H1 (cell line): ENCODE data around the gene SLC25A21. TPM values are rescaled to one million over a fixed set of nuclear protein-coding genes. Genes with fewer than 3 reads are reported as not detected.

Experiments
- CTCF ChIA-PET: fragments of 300-600 bp; sonication (Branson Sonifier 250); formaldehyde crosslinking; loops from one replicate; lab custom pipeline; 2021; ENCODE audit not compliant: partially characterized antibody; lab: Charles Lee
- POLR2A ChIA-PET: fragments of 300-600 bp; sonication (Branson Sonifier 250); formaldehyde crosslinking; loops from one replicate; lab custom pipeline; 2021; ENCODE audit warnings: inconsistent platforms; ENCODE audit not compliant: partially characterized antibody; lab: Charles Lee
- DNase-seq, 2 experiments: peaks; one replicate each; pipeline versions ENCODE4 v3.0.0 to v3.0.0-alpha.2; 2010 to 2022; ENCODE audit warnings: low spot score in 2 of 2, low read depth in 1 of 2, mixed read lengths in 1 of 2
- FAIRE-seq: peaks from 2 replicates; lab custom pipeline; 2011; peaks lifted over from hg19 to GRCh38; lab: Jason Lieb, UNC
- H2AFZ ChIP-seq: 2 replicates; pipeline ENCODE4 v1.8.1; 2012; ENCODE audit warnings: low read length, inconsistent platforms
- H2AK5ac ChIP-seq: 2 replicates; pipeline ENCODE4 v1.6.1; 2013; ENCODE audit warnings: low read depth, low read length
- H2BK120ac ChIP-seq: replicated peaks from 2 replicates; pipeline ENCODE3; 2013; ENCODE audit warnings: low read depth, low read length, inconsistent platforms
- H2BK12ac ChIP-seq: 2 replicates; pipeline ENCODE4 v1.6.1; 2013; ENCODE audit warnings: low read depth, low read length
- H2BK15ac ChIP-seq: 2 replicates; pipeline ENCODE4 v1.6.1; 2013; ENCODE audit warnings: low read length
- H2BK20ac ChIP-seq: 2 replicates; pipeline ENCODE4 v1.6.1; 2013; ENCODE audit warnings: low read length
- H2BK5ac ChIP-seq: 2 replicates; pipeline ENCODE4 v1.6.1; 2013; ENCODE audit warnings: low read depth, low read length
- H3K14ac ChIP-seq: 2 replicates; pipeline ENCODE4 v1.6.1; 2013; ENCODE audit warnings: inconsistent platforms; ENCODE audit not compliant: insufficient read length
- H3K18ac ChIP-seq: 2 replicates; pipeline ENCODE4 v1.6.1; 2013; ENCODE audit warnings: low read length; ENCODE audit errors: extremely low read depth
- H3K23ac ChIP-seq: 2 replicates; pipeline ENCODE4 v1.6.1; 2013; ENCODE audit warnings: inconsistent platforms; ENCODE audit not compliant: insufficient read length
- H3K23me2 ChIP-seq: 2 replicates; pipeline ENCODE4 v1.6.1; 2013; ENCODE audit warnings: low read depth, low read length
- H3K27ac ChIP-seq: 2 replicates; pipeline ENCODE4 v1.6.1; 2011; ENCODE audit warnings: low read depth, low read length, inconsistent platforms
- H3K27me3 ChIP-seq, 4 experiments: replicated peaks in 1 of 4; 1 replicate in 1 of 4; 2 replicates in 3 of 4; pipeline versions ENCODE4 v1.6.1 to v1.8.1; 2011 to 2013; ENCODE audit warnings: low read length in 3 of 4, mild to moderate bottlenecking in 3 of 4, inconsistent platforms in 2 of 4, mixed read lengths in 2 of 4, moderate library complexity in 1 of 4; ENCODE audit not compliant: control insufficient read depth in 3 of 4, insufficient read depth in 3 of 4; ENCODE audit errors: extremely low read depth in 1 of 4
- H3K36me3 ChIP-seq, 4 experiments: 2 replicates each; pipeline versions ENCODE4 v1.6.1 to v1.8.1; 2011 to 2013; ENCODE audit warnings: mild to moderate bottlenecking in 4 of 4, low read length in 3 of 4, moderate library complexity in 2 of 4, control low read depth in 1 of 4, inconsistent platforms in 1 of 4; ENCODE audit not compliant: insufficient read depth in 4 of 4, control insufficient read depth in 2 of 4
- H3K4ac ChIP-seq: replicated peaks from 2 replicates; pipeline ENCODE3; 2013; ENCODE audit warnings: low read length, low read depth, mixed read lengths, inconsistent platforms; ENCODE audit not compliant: insufficient read length
- H3K4me1 ChIP-seq, 4 experiments: replicated peaks in 1 of 4; 1 replicate in 1 of 4; 2 replicates in 3 of 4; pipeline versions ENCODE4 v1.6.1 to v1.8.1; 2011 to 2013; ENCODE audit warnings: low read length in 3 of 4, inconsistent platforms in 2 of 4, mixed read lengths in 1 of 4; ENCODE audit not compliant: insufficient read depth in 4 of 4, control insufficient read depth in 3 of 4
- H3K4me2 ChIP-seq, 2 experiments: 2 replicates each; pipeline versions ENCODE4 v1.6.1 to v1.8.1; 2011 to 2013; ENCODE audit warnings: low read depth in 2 of 2, low read length in 2 of 2, control low read depth in 1 of 2, inconsistent platforms in 1 of 2, mild to moderate bottlenecking in 1 of 2; ENCODE audit not compliant: insufficient read depth in 1 of 2
- H3K4me3 ChIP-seq, 4 experiments: fragments of 200-600, 300-600 bp in 1 of 4; sonication (generic), shearing (Covaris generic), sonication (Bioruptor Twin) in 1 of 4; 2 replicates each; pipeline versions ENCODE4 v1.5.1 to v1.8.1; 2011 to 2016; ENCODE audit warnings: low read length in 4 of 4, low read depth in 3 of 4, control low read depth in 2 of 4, inconsistent platforms in 2 of 4, mild to moderate bottlenecking in 2 of 4, mixed read lengths in 1 of 4, moderate library complexity in 1 of 4; ENCODE audit not compliant: insufficient read depth in 2 of 4; ENCODE audit errors: extremely low read depth in 1 of 4
- H3K56ac ChIP-seq: replicated peaks from 2 replicates; pipeline ENCODE3; 2013; ENCODE audit warnings: low read depth, mild to moderate bottlenecking, mixed read lengths, low read length, inconsistent platforms; ENCODE audit not compliant: insufficient read length
- H3K79me1 ChIP-seq: 2 replicates; pipeline ENCODE4 v1.6.1; 2013; ENCODE audit warnings: low read depth, low read length, control low read depth
- H3K79me2 ChIP-seq, 2 experiments: 2 replicates each; pipeline versions ENCODE4 v1.6.1 to v1.8.1; 2012 to 2013; ENCODE audit warnings: low read length in 2 of 2, mild to moderate bottlenecking in 2 of 2, inconsistent platforms in 1 of 2; ENCODE audit not compliant: insufficient read depth in 2 of 2, control insufficient read depth in 1 of 2
- H3K9ac ChIP-seq, 4 experiments: replicated peaks in 1 of 4; 1 replicate in 1 of 4; 2 replicates in 3 of 4; pipeline versions ENCODE4 v1.6.1 to v1.8.1; 2011 to 2013; ENCODE audit warnings: low read depth in 3 of 4, low read length in 3 of 4, control low read depth in 2 of 4, mild to moderate bottlenecking in 2 of 4, moderate library complexity in 2 of 4, inconsistent platforms in 1 of 4; ENCODE audit errors: extremely low read depth in 1 of 4
- H3K9me3 ChIP-seq, 2 experiments: 2 replicates each; pipeline versions ENCODE4 v1.6.1 to v1.8.1; 2012 to 2013; ENCODE audit warnings: mild to moderate bottlenecking in 2 of 2, moderate library complexity in 2 of 2, control low read depth in 1 of 2, inconsistent platforms in 1 of 2, low read depth in 1 of 2, low read length in 1 of 2, mixed read lengths in 1 of 2; ENCODE audit not compliant: insufficient read depth in 2 of 2
- H4K20me1 ChIP-seq, 2 experiments: replicated peaks in 1 of 2; 2 replicates each; pipeline versions ENCODE3 to v1.8.1; 2011 to 2013; ENCODE audit warnings: inconsistent platforms in 2 of 2, low read length in 2 of 2, mild to moderate bottlenecking in 1 of 2; ENCODE audit not compliant: insufficient read depth in 2 of 2, control insufficient read depth in 1 of 2
- H4K5ac ChIP-seq: 2 replicates; pipeline ENCODE4 v1.6.1; 2013; ENCODE audit warnings: low read length, low read depth, mixed read lengths, inconsistent platforms; ENCODE audit not compliant: insufficient read length
- H4K8ac ChIP-seq: 2 replicates; pipeline ENCODE4 v1.8.0; 2013; ENCODE audit warnings: mild to moderate bottlenecking, moderate library complexity, low read length, inconsistent platforms; ENCODE audit not compliant: insufficient read depth; ENCODE audit errors: extremely low read depth
- H4K91ac ChIP-seq: replicated peaks from 2 replicates; pipeline ENCODE3; 2013; ENCODE audit warnings: low read length, mixed read lengths, inconsistent platforms; ENCODE audit not compliant: insufficient read length
- ASH2L ChIP-seq: fragments of 200-600, 300-600 bp; sonication (generic); IDR thresholded peaks from one replicate; pipeline ENCODE4 v1.7.1; 2017; ENCODE audit warnings: low read length
- BCL11A ChIP-seq, 2 experiments: IDR thresholded peaks; one replicate each; pipeline ENCODE4 v1.6.1; 2011; ENCODE audit warnings: low read depth in 2 of 2, low read length in 2 of 2, mild to moderate bottlenecking in 2 of 2
- EZH2 ChIP-seq: fragments of 200-600 bp; sonication (generic); IDR thresholded peaks from 2 replicates; pipeline ENCODE4 v1.7.1; 2012; ENCODE audit warnings: low read depth, mild to moderate bottlenecking, moderate library complexity, low read length, inconsistent platforms; ENCODE audit not compliant: severe bottlenecking
- GABPA ChIP-seq: IDR thresholded peaks from 2 replicates; pipeline ENCODE4 v1.6.1; 2011; ENCODE audit warnings: mild to moderate bottlenecking, low read length, moderate library complexity, borderline replicate concordance; ENCODE audit not compliant: insufficient read depth
- KDM4A ChIP-seq: IDR thresholded peaks from one replicate; pipeline ENCODE4 v1.7.1; 2012; ENCODE audit warnings: low read depth, mild to moderate bottlenecking, moderate library complexity, low read length, inconsistent platforms; ENCODE audit not compliant: severe bottlenecking
- POU5F1 ChIP-seq: IDR thresholded peaks from 2 replicates; pipeline ENCODE4 v1.6.1; 2011; ENCODE audit warnings: low read depth, mild to moderate bottlenecking, low read length, moderate library complexity
- RXRA ChIP-seq: IDR thresholded peaks from 2 replicates; pipeline ENCODE4 v1.6.1; 2011; ENCODE audit warnings: low read depth, mild to moderate bottlenecking, low read length, moderate library complexity; ENCODE audit not compliant: insufficient read depth
- SP1 ChIP-seq: IDR thresholded peaks from 2 replicates; pipeline ENCODE4 v1.6.1; 2011; ENCODE audit warnings: low read depth, low read length
- SP2 ChIP-seq: IDR thresholded peaks from 2 replicates; pipeline ENCODE4 v1.6.1; 2012; ENCODE audit warnings: mild to moderate bottlenecking, low read length, inconsistent platforms
- SP4 ChIP-seq: IDR thresholded peaks from 2 replicates; pipeline ENCODE4 v1.6.1; 2012; ENCODE audit warnings: low read length, inconsistent platforms
- TCF12 ChIP-seq: IDR thresholded peaks from 2 replicates; pipeline ENCODE4 v1.6.1; 2011; ENCODE audit warnings: low read depth, mild to moderate bottlenecking, low read length
- TEAD4 ChIP-seq: IDR thresholded peaks from 2 replicates; pipeline ENCODE4 v1.6.1; 2012; ENCODE audit warnings: low read depth, low read length, inconsistent platforms, mixed read lengths
- WGBS, 2 experiments: shearing (Covaris generic) in 1 of 2; methylation state at CpG; one replicate each; pipeline versions ENCODE4 v1.1.6 to v1.1.7; 2013 to 2015; ENCODE audit warnings: low lambda C conversion rate in 2 of 2, mixed read lengths in 2 of 2, inconsistent platforms in 1 of 2, low coverage in 1 of 2, missing lambda C conversion rate in 1 of 2; ENCODE audit not compliant: insufficient replicate concordance in 2 of 2, insufficient coverage in 1 of 2, insufficient read length in 1 of 2; ENCODE audit errors: extremely low coverage in 1 of 2, missing lambda C conversion rate in 1 of 2; 5-methylcytosine and 5-hydroxymethylcytosine counted together
- polyA plus RNA-seq, 7 experiments: library from polyadenylated mRNA; depleted of rRNA in 3 of 7; stranded (reverse) in 5 of 7; unstranded in 2 of 7; fragments of >200 nt in 5 of 7; fragments of 200-250 nt in 2 of 7; gene quantifications; 1 replicate in 5 of 7; 2 replicates in 1 of 7; 4 replicates in 1 of 7; pipeline versions ENCODE4 v1.2.1 to v1.2.3, GENCODE V29; 2011 to 2013; ENCODE audit warnings: missing spikeins in 2 of 7, mixed read lengths in 2 of 7
- total RNA-seq: library from RNA; stranded (reverse); fragmentation: NEBNext Ultra II Directional; extraction: Animal tissue kit (Norgen Biotek cat#: 25700); gene quantifications from 2 replicates; pipeline ENCODE4 v1.2.1, GENCODE V29; 2021
- TF ChIP-seq, protein P1 (sequence below): IDR thresholded peaks from 2 replicates; pipeline ENCODE4 v1.6.1; 2011; ENCODE audit warnings: low read depth, mild to moderate bottlenecking, low read length; ENCODE audit not compliant: insufficient read depth

The SLC25A21 gene
- total and polyA plus RNA-seq, 2 of the 8 experiments (the other 6 are each of a cell fraction or from before 2014, with no cell fraction given), result 6.9 to 15.7 TPM

DNA sequence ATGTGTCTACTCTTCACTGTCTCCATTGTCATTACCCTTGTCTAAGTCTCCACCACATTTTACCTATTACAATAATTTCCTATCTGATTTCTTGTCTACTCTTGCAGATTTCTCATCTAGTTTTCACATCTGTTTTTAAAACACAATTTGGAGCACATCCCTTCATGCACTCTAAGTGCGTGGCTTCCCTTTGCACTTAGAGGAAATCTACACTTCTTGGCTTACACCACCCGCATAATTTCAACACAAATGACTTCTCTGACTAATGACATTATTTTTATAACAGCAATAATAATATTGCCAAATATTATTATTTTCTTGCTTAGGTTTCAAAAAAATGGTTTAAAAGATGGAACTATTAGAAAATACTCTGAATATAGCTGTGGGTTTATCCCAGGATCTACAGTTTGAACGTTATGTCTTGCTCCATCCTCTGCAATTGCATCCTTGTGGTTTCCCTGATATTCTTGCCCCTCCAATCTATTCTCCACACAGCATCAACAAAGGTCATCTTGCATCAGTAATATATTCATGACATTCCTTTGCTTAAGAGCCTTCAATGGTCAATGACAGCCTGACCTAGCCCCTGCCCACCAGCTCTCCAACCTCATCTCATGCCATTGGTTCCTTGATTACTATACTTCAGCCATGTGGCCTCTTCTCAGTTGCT is 153.7 kb downstream of the SLC25A21 start:
- no peak overlapping the region for H2BK15ac ChIP-seq
- no peaks in the 10 kb centered on the region for H3K27me3 ChIP-seq
- no peak for DNase-seq
- no peak overlapping the region for H4K8ac ChIP-seq
- no peak overlapping the region for H2BK20ac ChIP-seq
- no peak overlapping the region for H4K5ac ChIP-seq
- no peak overlapping the region for H3K14ac ChIP-seq
- H3K4ac ChIP-seq, result no peak overlapping the region
- no peaks in the 10 kb centered on the region for H4K20me1 ChIP-seq
- H3K27ac ChIP-seq, result no peak overlapping the region
- no peaks in the 10 kb centered on the region for H3K79me2 ChIP-seq
- H3K4me2 ChIP-seq, result no peak overlapping the region
- no peak overlapping the region for H2BK120ac ChIP-seq
- H3K18ac ChIP-seq, result no peak overlapping the region
- H3K36me3 ChIP-seq, result no peaks in the 10 kb centered on the region
- no peak overlapping the region for H2AFZ ChIP-seq
- no peak overlapping the region for H3K4me3 ChIP-seq
- H2AK5ac ChIP-seq, result no peak overlapping the region
- H2BK12ac ChIP-seq, result no peak overlapping the region
- CTCF ChIA-PET, result interaction anchor here (1.4 kb wide), 1 partner anchor 371 kb away, joined by 3 read pairs; no protein-coding TSS in a partner anchor
- WGBS, 2 experiments, result 82% methylated on average over 3 of the region's 3 CpGs; no CpG with 5 or more reads in 1 of the 2 experiments
- TF ChIP-seq TEAD4 (no peak), SP1 (no peak), RXRA (no peak), GABPA (no peak), SP4 (no peak), POU5F1 (no peak), BCL11A (IDR thresholded peaks at IDR 0.05; ENCODE audit: low read depth in 2 of 2, low read length in 2 of 2) (no peak), EZH2 (no peak), ASH2L (no peak), SP2 (no peak), KDM4A (no peak), TCF12 (no peak)
- TF ChIP-seq, protein P1, sequence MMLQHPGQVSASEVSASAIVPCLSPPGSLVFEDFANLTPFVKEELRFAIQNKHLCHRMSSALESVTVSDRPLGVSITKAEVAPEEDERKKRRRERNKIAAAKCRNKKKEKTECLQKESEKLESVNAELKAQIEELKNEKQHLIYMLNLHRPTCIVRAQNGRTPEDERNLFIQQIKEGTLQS, result no peak
- no peaks in the 10 kb centered on the region for H3K9me3 ChIP-seq
- no peak for FAIRE-seq
- POLR2A ChIA-PET, result no interaction called here
- H2BK5ac ChIP-seq, result no peak overlapping the region
- no peaks in the 10 kb centered on the region for H3K4me1 ChIP-seq
- no peak overlapping the region for H3K56ac ChIP-seq
- no peak overlapping the region for H3K23ac ChIP-seq
- H3K9ac ChIP-seq, result no peak overlapping the region
- H4K91ac ChIP-seq, result no peak overlapping the region
- H3K23me2 ChIP-seq, result no peaks in the 10 kb centered on the region
- H3K79me1 ChIP-seq, result no peaks in the 10 kb centered on the region
